Measurements from ENCODE around the gene ESRRB.

ESRRB gene

DNA sequence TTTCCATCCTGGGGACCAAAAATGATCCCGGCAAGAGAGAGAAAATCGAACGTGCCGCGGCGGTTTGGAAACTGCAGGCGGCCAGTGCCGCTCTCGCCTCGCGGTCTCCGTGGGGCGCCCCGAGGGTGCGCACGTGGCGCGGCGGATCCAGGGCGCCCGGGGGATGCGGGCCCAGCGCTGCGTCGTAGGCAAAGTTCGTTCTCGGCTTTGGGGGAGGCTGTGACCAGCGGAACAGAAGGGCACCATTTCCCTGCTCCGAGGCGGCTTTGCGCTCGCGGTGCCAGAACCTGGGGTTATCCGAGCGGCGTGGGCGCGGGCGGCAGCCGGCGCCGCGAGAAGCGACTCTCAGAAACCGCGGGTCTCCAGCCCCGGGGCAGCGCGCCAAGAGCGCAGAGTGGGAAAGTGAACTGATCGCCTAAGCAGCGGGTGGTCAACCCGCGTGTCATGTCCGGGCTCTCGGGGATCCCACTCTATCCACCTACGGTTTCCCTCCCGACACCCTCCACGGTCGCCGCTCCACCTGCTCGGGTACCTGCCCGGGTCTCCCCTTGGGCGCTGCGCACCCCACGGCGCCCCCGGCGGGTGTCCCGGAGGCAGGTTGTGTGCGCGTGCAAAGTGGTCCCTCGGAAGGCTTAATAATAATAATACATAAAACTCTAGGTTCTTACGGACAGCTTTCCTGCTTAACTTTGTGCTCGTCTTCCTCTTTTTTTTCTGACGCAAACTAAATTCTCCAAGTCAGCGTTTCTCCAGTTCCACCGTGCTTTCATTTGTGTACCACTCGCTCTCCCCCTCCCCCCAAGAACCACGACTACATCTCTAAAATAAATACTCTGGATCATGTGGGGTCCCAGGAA, 1.2 kb downstream of the ESRRB start:
- TF ChIP-seq, protein P1, sequence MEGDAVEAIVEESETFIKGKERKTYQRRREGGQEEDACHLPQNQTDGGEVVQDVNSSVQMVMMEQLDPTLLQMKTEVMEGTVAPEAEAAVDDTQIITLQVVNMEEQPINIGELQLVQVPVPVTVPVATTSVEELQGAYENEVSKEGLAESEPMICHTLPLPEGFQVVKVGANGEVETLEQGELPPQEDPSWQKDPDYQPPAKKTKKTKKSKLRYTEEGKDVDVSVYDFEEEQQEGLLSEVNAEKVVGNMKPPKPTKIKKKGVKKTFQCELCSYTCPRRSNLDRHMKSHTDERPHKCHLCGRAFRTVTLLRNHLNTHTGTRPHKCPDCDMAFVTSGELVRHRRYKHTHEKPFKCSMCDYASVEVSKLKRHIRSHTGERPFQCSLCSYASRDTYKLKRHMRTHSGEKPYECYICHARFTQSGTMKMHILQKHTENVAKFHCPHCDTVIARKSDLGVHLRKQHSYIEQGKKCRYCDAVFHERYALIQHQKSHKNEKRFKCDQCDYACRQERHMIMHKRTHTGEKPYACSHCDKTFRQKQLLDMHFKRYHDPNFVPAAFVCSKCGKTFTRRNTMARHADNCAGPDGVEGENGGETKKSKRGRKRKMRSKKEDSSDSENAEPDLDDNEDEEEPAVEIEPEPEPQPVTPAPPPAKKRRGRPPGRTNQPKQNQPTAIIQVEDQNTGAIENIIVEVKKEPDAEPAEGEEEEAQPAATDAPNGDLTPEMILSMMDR (IDR thresholded peaks at IDR 0.05; ENCODE audit: insufficient read depth, low read depth, low read length, missing control alignments): no peak
- no peak for DNase-seq (ENCODE audit: low read depth)
- no peak overlapping the region for H3K4me3 ChIP-seq (ENCODE audit: low read length)

DNA sequence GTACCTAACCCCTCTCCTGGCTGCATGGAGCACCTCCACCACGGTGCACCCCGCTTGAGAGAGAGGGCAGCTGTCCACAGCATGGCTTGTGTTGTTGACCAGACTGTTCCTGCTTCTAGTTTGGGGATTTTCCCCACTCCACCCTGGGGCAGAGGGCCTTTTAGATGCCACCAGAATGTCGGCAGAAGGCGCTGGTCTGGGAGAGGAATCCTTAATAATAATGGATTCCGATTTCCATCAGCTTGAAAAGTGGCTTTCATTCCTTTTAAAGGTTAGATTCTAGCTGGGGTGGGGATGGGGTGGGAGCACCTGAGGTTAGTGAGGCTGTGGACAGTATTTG, 1.8 kb downstream of the ESRRB start:
- TF ChIP-seq, protein P1 (IDR thresholded peaks at IDR 0.05; ENCODE audit: insufficient read depth, low read depth, low read length, missing control alignments): no peak
- DNase-seq (ENCODE audit: low read depth): no peak
- no peak overlapping the region for H3K4me3 ChIP-seq (ENCODE audit: low read length)

DNA sequence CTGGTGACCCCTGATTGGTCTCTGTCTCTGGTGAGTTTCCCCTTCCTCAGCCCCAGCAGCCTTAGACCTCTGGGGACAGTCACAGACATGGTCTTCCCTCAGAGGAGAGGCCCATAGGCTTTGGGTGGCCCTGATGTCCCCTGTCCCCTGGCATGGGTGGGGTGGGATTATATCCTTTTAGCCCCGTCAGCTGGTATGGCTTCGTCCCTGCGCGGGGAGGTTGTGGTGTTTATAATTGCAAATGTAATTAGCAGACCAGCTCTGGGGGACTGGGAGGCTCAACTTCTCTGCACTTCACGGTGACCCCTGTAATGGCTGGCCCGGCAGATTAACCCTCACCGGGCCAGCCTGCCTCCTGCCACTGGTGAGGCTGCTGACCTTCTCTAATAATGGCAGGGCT, 5.1 kb downstream of the ESRRB start:
- TF ChIP-seq, protein P1 (IDR thresholded peaks at IDR 0.05; ENCODE audit: insufficient read depth, low read depth, low read length, missing control alignments): no peak
- no peak overlapping the region for H3K4me3 ChIP-seq (ENCODE audit: low read length)
- DNase-seq (ENCODE audit: low read depth): no peak

DNA sequence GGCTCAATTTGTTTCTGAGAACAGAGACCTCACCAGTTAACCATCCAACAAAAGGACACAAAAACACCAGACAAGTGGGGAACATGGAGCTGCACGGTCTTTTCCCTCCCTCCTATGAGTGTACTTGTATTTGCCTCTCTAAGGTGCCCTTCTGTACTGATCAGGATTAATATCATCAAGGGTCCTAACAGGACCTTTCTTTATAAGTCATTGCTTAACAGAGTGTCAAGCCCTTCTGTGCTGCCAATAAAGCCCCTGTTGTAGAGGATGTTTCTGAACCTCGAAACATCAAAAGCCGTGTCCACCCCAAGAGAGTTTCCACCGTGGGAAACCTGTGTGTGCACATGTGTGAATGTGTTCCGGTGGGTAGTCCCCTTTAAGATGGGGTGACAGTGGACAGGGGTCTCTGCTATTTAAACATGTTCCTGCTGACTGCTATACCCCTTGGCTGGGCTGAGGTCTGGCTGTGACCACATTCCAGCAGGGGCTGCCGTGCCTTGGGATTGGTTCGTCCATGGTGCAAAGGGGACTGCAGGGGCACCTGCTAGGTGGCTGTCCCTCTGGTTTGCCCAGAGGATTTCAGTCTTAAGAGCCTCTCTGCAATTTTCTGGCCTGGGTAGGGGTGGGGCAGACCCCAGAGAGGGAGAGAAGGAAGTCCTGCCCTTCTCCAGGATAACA, 6.0 kb downstream of the ESRRB start:
- no peak for DNase-seq (ENCODE audit: low read depth)
- TF ChIP-seq, protein P1 (IDR thresholded peaks at IDR 0.05; ENCODE audit: insufficient read depth, low read depth, low read length, missing control alignments): no peak
- no peak overlapping the region for H3K4me3 ChIP-seq (ENCODE audit: low read length)

DNA sequence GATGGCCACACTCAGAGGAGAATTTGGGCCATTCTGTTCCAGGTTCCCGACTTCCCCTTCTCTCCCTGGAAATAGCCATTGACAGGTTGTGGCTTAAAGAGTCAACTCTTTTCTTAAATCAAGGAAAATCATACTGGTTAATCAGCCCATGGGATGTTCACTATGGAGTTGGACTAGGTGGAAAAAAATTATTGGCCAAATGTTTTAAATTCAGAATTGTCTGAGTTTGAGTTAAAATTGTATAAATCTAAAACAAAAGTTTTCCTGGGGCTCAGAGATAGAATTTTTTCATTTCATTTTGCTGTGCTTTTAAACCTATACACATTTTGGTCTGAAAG, 6.5 kb downstream of the ESRRB start:
- DNase-seq (ENCODE audit: low read depth): no peak
- TF ChIP-seq, protein P1 (IDR thresholded peaks at IDR 0.05; ENCODE audit: insufficient read depth, low read depth, low read length, missing control alignments): no peak

DNA sequence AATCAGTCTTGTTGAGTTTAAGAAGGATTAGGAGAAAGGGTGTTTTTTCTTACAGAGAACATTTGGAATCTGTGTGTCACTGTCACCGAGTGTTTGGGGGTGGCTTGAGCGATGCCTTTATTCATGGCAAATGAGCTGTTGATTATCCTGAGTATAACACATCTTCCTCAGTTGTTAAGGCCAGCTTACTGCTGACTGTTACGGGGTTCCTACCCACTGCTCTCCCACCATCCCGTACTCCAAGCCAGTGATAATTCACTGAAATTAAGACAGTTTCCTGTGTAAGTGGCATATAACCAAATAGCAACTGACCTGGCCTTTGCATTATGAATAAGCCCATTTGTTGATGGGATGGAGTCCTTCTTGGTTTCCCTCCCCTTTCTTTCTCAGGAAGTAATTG, 9.5 kb downstream of the ESRRB start:
- no peak for DNase-seq (ENCODE audit: low read depth)
- no peak overlapping the region for H3K4me3 ChIP-seq (ENCODE audit: low read length)
- TF ChIP-seq, protein P1 (IDR thresholded peaks at IDR 0.05; ENCODE audit: insufficient read depth, low read depth, low read length, missing control alignments): no peak

More for the DNA sequence above, 6.5 kb downstream of the ESRRB start:
- no peak overlapping the region for H3K4me3 ChIP-seq (ENCODE audit: low read length)
